GM10266 (cell line): ENCODE results near the gene DDX24.

Experiments
- DNase-seq: peaks from one replicate; pipeline ENCODE4 v3.0.0; 2012; ENCODE audit errors: extremely low spot score
- CTCF ChIP-seq: IDR thresholded peaks from 2 replicates; pipeline ENCODE4 v1.5.1; 2012; ENCODE audit warnings: mild to moderate bottlenecking, low read depth; ENCODE audit not compliant: control insufficient read depth, insufficient read depth; ENCODE audit errors: missing control alignments

The DDX24 gene

DNA sequence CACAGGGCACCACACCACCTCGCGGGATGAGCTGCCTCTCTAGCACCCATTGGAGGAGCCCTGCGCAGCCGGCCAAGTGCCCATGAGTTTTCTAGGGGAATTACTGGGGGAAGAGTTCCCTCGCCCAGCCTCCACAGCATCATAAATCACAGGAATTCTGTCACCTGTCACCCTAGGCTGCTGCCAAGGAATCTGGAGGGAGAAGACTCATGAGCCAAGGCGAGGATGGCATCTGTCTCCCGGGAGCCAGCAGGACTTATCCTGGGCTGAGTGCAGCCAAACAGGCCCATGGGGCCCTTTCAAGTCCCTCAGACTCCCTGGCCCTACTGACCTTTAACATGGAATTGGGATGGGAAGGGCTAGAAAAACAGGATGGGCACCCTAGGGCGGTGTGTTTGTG lies 62.7 kb downstream of the DDX24 start:
- DNase-seq, result no peak
- TF ChIP-seq CTCF, result no peak

GRCh38 chr14:94016446-94016976 lies 64.5 kb downstream of the DDX24 start:
- TF ChIP-seq CTCF, result no peak
- DNase-seq, result no peak

GRCh38 chr14:94015223-94015622 lies 65.8 kb downstream of the DDX24 start:
- no peak for DNase-seq
- no peak for TF ChIP-seq CTCF

GRCh38 chr14:94014382-94014781 lies 66.6 kb downstream of the DDX24 start:
- no peak for DNase-seq
- no peak for TF ChIP-seq CTCF

DNA sequence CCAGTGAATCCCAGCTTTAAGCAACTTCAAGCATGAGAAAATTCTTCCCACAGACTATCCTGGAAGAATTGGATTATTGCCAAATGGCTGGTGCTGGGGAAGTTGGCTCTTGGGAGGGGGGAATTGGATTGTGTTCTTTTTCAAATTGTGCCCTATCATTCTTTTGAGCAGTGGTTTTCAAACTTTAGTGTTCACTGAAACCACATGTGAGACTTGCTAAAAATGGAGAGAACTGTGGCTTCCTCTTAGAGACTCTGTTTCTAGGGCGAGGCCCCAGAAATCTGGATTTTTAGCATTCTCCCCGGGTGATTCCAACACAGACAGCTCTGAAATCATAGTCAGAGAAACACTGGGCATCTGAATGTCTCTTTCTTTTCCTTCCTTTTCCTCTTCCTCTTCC lies 69.2 kb downstream of the DDX24 start:
- peak; percentile 58 for DNase-seq

GRCh38 chr14:94010625-94011024 lies 70.4 kb downstream of the DDX24 start:
- no peak for DNase-seq
- no peak for TF ChIP-seq CTCF

More for the DNA sequence above, 69.2 kb downstream of the DDX24 start:
- no peak for TF ChIP-seq CTCF

- peak; percentile 73 for DNase-seq
- TF ChIP-seq CTCF, result no peak
Observed at GRCh38 chr14:94009767-94010166, 71.2 kb downstream of the DDX24 start.
